K562 (cell line): ENCODE measurements around the gene AFF2. TPM values are rescaled to one million over a fixed set of nuclear protein-coding genes. Genes with fewer than 3 reads are reported as not detected.

Experiments
- ATAC-seq: fragments of 200-7000 bp; cut with Tn5 transposase; 3 replicates; pipeline ENCODE4 v1.9.1; 2020; ENCODE audit warnings: moderate library complexity
- BruUV-seq: library from RNA; stranded (reverse); fragments of 400-500 nt; replicated peaks from 2 replicates; lab custom pipeline; 2021; lab: Mats Ljungman, UMichigan
- CTCF ChIA-PET: fragments of 300-600 bp; formaldehyde crosslinking; extraction: SDS; loops from one replicate; lab custom pipeline; 2021; ENCODE audit warnings: low intra/inter-chr PET ratio; lab: Yijun Ruan, JAX
- POLR2A ChIA-PET: fragments of 300-600, 350-650 bp; sonication (Branson Sonifier 250); formaldehyde crosslinking; extraction: SDS; loops from one replicate; lab custom pipeline; 2021; ENCODE audit warnings: antibody characterized with exemption, inconsistent platforms; lab: Yijun Ruan, JAX
- DNase-seq, 4 experiments: peaks; one replicate each; pipeline versions ENCODE4 v3.0.0 to v3.0.0-alpha.2; 2011 to 2018; ENCODE audit warnings: low spot score in 3 of 4, mixed read lengths in 3 of 4; ENCODE audit errors: extremely low read depth in 1 of 4
- FAIRE-seq: peaks from 2 replicates; lab custom pipeline; 2011; peaks lifted over from hg19 to GRCh38; lab: Jason Lieb, UNC
- H2AFZ ChIP-seq: 2 replicates; pipeline ENCODE4 v1.6.0; 2011; ENCODE audit warnings: low read depth, low read length, control low read depth, inconsistent platforms
- H3K27ac ChIP-seq: fragments of 200-600 bp; 3 replicates; pipeline ENCODE4 v1.8.0; 2011; ENCODE audit warnings: low read depth, mild to moderate bottlenecking, control low read depth, inconsistent platforms, low read length, moderate library complexity, mixed read lengths; ENCODE audit errors: extremely low read depth
- H3K27me3 ChIP-seq, 2 experiments: fragments of 300-600 bp in 1 of 2; 2 replicates in 1 of 2; 3 replicates in 1 of 2; pipeline versions ENCODE4 v1.6.0 to v1.8.0; 2011; ENCODE audit warnings: inconsistent platforms in 2 of 2, low read length in 2 of 2, mild to moderate bottlenecking in 1 of 2, mixed read lengths in 1 of 2, moderate library complexity in 1 of 2; ENCODE audit not compliant: control insufficient read depth in 2 of 2, insufficient read depth in 2 of 2
- H3K36me3 ChIP-seq: fragments of 300-600 bp; 3 replicates; pipeline ENCODE4 v1.8.0; 2011; ENCODE audit warnings: mild to moderate bottlenecking, low read length, inconsistent platforms; ENCODE audit not compliant: control insufficient read depth, insufficient read depth
- H3K4me1 ChIP-seq, 2 experiments: fragments of 200-600 bp in 1 of 2; replicated peaks in 1 of 2; 2 replicates in 1 of 2; 3 replicates in 1 of 2; pipeline versions ENCODE4 v1.5.1 to v1.8.0; 2011; ENCODE audit warnings: inconsistent platforms in 2 of 2, low read length in 2 of 2, mild to moderate bottlenecking in 1 of 2, mixed read lengths in 1 of 2, moderate library complexity in 1 of 2; ENCODE audit not compliant: control insufficient read depth in 2 of 2, insufficient read depth in 2 of 2
- H3K4me2 ChIP-seq: 2 replicates; pipeline ENCODE4 v1.6.1; 2011; ENCODE audit warnings: low read length, control low read depth, inconsistent platforms, mixed read lengths; ENCODE audit not compliant: insufficient read depth
- H3K4me3 ChIP-seq: fragments of 200-600 bp; sonication (generic), shearing (Covaris generic); 2 replicates; pipeline ENCODE4 v1.5.1; 2016; ENCODE audit warnings: control low read depth, inconsistent platforms
- H3K79me2 ChIP-seq: fragments of 200-600 bp; 3 replicates; pipeline ENCODE4 v1.8.0; 2011; ENCODE audit warnings: low read length, inconsistent platforms; ENCODE audit not compliant: control insufficient read depth, insufficient read depth
- H3K9ac ChIP-seq, 2 experiments: 2 replicates each; pipeline versions ENCODE4 v1.6.0 to v1.6.1; 2011; ENCODE audit warnings: low read depth in 2 of 2, low read length in 2 of 2, control low read depth in 1 of 2, inconsistent platforms in 1 of 2, mild to moderate bottlenecking in 1 of 2, mixed read lengths in 1 of 2; ENCODE audit not compliant: insufficient read depth in 1 of 2
- H3K9me1 ChIP-seq: one replicate; pipeline ENCODE4 v1.6.0; 2011; ENCODE audit warnings: inconsistent platforms, mild to moderate bottlenecking, low read length, moderate library complexity; ENCODE audit not compliant: control insufficient read depth, insufficient read depth
- H3K9me3 ChIP-seq: replicated peaks from 2 replicates; pipeline ENCODE4 v1.5.1; 2011; ENCODE audit warnings: low read depth, low read length, inconsistent platforms; ENCODE audit not compliant: control insufficient read depth, insufficient read depth
- H4K20me1 ChIP-seq: replicated peaks from 2 replicates; pipeline ENCODE4 v1.6.1; 2011; ENCODE audit warnings: low read length, inconsistent platforms, mixed read lengths; ENCODE audit not compliant: control insufficient read depth, insufficient read depth
- ETV5 ChIP-seq: sonication (generic); formaldehyde crosslinking; IDR thresholded peaks from 2 replicates; pipeline ENCODE4 v1.4.0; 2020; ENCODE audit warnings: low read depth, mild to moderate bottlenecking, missing genetic modification reagents
- TEAD1 ChIP-seq, 2 experiments: fragments of 450-650 bp in 1 of 2; sonication (generic) in 1 of 2; formaldehyde crosslinking; IDR thresholded peaks; 2 replicates each; pipeline versions ENCODE4 v1.4.0 to v1.8.0; 2020 to 2022; ENCODE audit warnings: mild to moderate bottlenecking in 2 of 2, missing genetic modification reagents in 1 of 2
- in situ Hi-C: fragments of 300-500 bp; cut with MboI; formaldehyde crosslinking; loops from 4 replicates; pipeline ENCODE4 v1.15.0; 2018; ENCODE audit warnings: inconsistent platforms, mixed read lengths
- intact Hi-C: fragments of 100-400 bp; cut with micrococcal nuclease; formaldehyde crosslinking; loops from 2 replicates; pipeline ENCODE4 v1.14.2; 2022
- polyA plus RNA-seq, 8 experiments: library from polyadenylated mRNA; depleted of rRNA in 4 of 8; stranded (reverse) in 5 of 8; unstranded in 3 of 8; fragments of >200 nt; fragmentation: Nextera tagmentation in 2 of 8; fragmentation: Illumina TruSeq in 1 of 8; extraction: Ambion mirVana in 2 of 8; extraction: Trizol in 1 of 8; gene quantifications; 2 replicates each; pipeline versions ENCODE4 v1.2.1 to v1.2.3, GENCODE V29; 2011 to 2014; ENCODE audit warnings: inconsistent platforms in 1 of 8, missing spikeins in 1 of 8
- total RNA-seq, 7 experiments: library from RNA; depleted of rRNA in 6 of 7; stranded (reverse); fragments of >200 nt in 6 of 7; fragmentation: Illumina TruSeq in 2 of 7; extraction: Trizol in 2 of 7; gene quantifications; 2 replicates each; pipeline versions ENCODE4 v1.2.1 to v1.2.3, GENCODE V29; 2011 to 2021; ENCODE audit warnings: low replicate concordance in 1 of 7
- TF ChIP-seq, protein P1 (sequence below): fragments of 250-450 bp; sonication (Bioruptor Pico); IDR thresholded peaks from 2 replicates; pipeline ENCODE4 v1.5.0; 2020; ENCODE audit warnings: mild to moderate bottlenecking
- TF ChIP-seq, protein P2 (sequence below): fragments of 250-450 bp; sonication (Bioruptor Pico); IDR thresholded peaks from 2 replicates; pipeline ENCODE4 v1.8.0; 2022; ENCODE audit warnings: moderate library complexity, mild to moderate bottlenecking, inconsistent platforms
- TF ChIP-seq, protein P3 (sequence below): sonication (generic); formaldehyde crosslinking; IDR thresholded peaks from 2 replicates; pipeline ENCODE4 v1.9.0; 2022; ENCODE audit warnings: mild to moderate bottlenecking, missing genetic modification reagents

Gene AFF2
- total and polyA plus RNA-seq, 9 of the 15 experiments (the other 6 are each of a cell fraction or from before 2014, with no cell fraction given): 0.01 to 0.20 (median 0.07) TPM

DNA sequence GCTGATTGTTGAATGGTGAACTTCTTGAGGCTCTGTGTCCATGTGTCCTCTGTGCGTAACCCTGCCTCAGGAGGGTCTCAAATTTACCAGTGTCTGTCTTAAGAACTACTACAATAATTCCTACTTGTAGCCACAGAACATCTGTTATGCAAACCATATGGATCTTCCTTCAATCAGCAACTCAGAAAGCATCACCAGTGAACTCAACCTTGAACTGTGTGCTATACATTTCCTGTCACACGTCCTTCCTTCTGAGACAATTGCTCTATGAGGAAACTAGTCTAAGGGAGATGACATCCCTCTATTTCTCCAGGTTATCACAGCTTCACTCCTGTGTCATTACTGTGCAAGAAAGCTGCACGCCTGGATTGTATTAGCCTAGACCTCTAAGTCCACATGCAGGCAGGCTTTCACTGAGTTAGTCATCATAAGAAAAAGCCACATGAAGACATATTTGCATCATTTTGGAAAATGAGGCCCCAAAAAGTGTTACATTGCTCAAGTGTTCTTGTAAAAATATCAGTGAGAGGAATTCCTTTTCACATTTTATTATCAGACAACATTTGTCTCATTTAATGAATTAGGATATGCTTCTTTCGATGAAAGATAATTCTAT lies 157.8 kb downstream of the AFF2 start (continued):
- TF ChIP-seq ETV5 (CRISPR knock-in tag): no peak

DNA sequence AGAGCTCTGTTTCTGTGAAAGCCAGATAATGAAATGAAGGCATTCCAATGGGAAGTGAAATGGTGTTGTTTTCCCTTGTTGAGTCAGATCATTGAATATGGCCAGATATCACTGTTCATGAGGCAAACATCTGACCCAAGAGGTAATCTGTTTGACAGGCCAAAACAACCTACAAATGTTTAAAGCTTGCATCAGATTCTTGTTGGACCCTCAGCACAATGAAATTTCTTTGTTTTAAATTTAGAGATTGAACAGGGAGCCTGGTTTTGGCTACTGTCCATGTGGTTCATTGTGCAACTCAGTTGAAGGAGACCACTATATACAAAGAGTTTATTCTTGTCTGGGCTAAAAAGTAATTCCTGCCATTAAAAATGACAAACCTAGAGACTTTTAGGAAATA lies 159.1 kb downstream of the AFF2 start:
- H3K4me2 ChIP-seq: no peak overlapping the region
- no TSS peak for BruUV-seq
- H4K20me1 ChIP-seq: no peaks in the 10 kb centered on the region
- in situ Hi-C loops: no loop called here
- ChIA-PET CTCF (no interaction called here), POLR2A (no interaction called here)
- H3K9me3 ChIP-seq: no peaks in the 10 kb centered on the region; the same call in 1 of the 2 replicates
- H3K27ac ChIP-seq: no peak overlapping the region
- H3K79me2 ChIP-seq: no peaks in the 10 kb centered on the region
- H3K9ac ChIP-seq: no peak overlapping the region
- no peak for DNase-seq
- ATAC-seq: no peak
- intact Hi-C loops: no loop called here
- no peaks in the 10 kb centered on the region for H3K27me3 ChIP-seq
- H3K9me1 ChIP-seq: no peaks in the 10 kb centered on the region
- no peaks in the 10 kb centered on the region for H3K36me3 ChIP-seq
- no peak for FAIRE-seq
- TF ChIP-seq, protein P1, sequence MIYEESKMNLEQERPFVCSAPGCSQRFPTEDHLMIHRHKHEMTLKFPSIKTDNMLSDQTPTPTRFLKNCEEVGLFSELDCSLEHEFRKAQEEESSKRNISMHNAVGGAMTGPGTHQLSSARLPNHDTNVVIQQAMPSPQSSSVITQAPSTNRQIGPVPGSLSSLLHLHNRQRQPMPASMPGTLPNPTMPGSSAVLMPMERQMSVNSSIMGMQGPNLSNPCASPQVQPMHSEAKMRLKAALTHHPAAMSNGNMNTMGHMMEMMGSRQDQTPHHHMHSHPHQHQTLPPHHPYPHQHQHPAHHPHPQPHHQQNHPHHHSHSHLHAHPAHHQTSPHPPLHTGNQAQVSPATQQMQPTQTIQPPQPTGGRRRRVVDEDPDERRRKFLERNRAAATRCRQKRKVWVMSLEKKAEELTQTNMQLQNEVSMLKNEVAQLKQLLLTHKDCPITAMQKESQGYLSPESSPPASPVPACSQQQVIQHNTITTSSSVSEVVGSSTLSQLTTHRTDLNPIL (CRISPR knock-in tag): no peak
- TF ChIP-seq, protein P2, sequence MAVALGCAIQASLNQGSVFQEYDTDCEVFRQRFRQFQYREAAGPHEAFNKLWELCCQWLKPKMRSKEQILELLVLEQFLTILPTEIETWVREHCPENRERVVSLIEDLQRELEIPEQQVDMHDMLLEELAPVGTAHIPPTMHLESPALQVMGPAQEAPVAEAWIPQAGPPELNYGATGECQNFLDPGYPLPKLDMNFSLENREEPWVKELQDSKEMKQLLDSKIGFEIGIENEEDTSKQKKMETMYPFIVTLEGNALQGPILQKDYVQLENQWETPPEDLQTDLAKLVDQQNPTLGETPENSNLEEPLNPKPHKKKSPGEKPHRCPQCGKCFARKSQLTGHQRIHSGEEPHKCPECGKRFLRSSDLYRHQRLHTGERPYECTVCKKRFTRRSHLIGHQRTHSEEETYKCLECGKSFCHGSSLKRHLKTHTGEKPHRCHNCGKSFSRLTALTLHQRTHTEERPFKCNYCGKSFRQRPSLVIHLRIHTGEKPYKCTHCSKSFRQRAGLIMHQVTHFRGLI (CRISPR knock-in tag): no peak
- no peak for TF ChIP-seq TEAD1 (CRISPR knock-in tag; IDR thresholded peaks at IDR 0.05)
- TF ChIP-seq, protein P3, sequence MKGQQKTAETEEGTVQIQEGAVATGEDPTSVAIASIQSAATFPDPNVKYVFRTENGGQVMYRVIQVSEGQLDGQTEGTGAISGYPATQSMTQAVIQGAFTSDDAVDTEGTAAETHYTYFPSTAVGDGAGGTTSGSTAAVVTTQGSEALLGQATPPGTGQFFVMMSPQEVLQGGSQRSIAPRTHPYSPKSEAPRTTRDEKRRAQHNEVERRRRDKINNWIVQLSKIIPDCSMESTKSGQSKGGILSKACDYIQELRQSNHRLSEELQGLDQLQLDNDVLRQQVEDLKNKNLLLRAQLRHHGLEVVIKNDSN (CRISPR knock-in tag): no peak
- no peak overlapping the region for H3K4me3 ChIP-seq
- no peaks in the 10 kb centered on the region for H3K4me1 ChIP-seq
- H2AFZ ChIP-seq: no peak overlapping the region
